H1 (cell line): ENCODE results near the gene MTPN. TPM values are rescaled to one million over a fixed set of nuclear protein-coding genes. Genes with fewer than 3 reads are reported as not detected.

Experiments used
- CTCF ChIA-PET: fragments of 300-600 bp; sonication (Branson Sonifier 250); formaldehyde crosslinking; loops from one replicate; lab custom pipeline; 2021; ENCODE audit not compliant: partially characterized antibody; lab: Charles Lee
- POLR2A ChIA-PET: fragments of 300-600 bp; sonication (Branson Sonifier 250); formaldehyde crosslinking; loops from one replicate; lab custom pipeline; 2021; ENCODE audit warnings: inconsistent platforms; ENCODE audit not compliant: partially characterized antibody; lab: Charles Lee
- DNase-seq, 2 experiments: peaks; one replicate each; pipeline versions ENCODE4 v3.0.0 to v3.0.0-alpha.2; 2010 to 2022; ENCODE audit warnings: low spot score in 2 of 2, low read depth in 1 of 2, mixed read lengths in 1 of 2
- FAIRE-seq: peaks from 2 replicates; lab custom pipeline; 2011; peaks lifted over from hg19 to GRCh38; lab: Jason Lieb, UNC
- H2AFZ ChIP-seq: 2 replicates; pipeline ENCODE4 v1.8.1; 2012; ENCODE audit warnings: low read length, inconsistent platforms
- H2AK5ac ChIP-seq: 2 replicates; pipeline ENCODE4 v1.6.1; 2013; ENCODE audit warnings: low read depth, low read length
- H2BK120ac ChIP-seq: replicated peaks from 2 replicates; pipeline ENCODE3; 2013; ENCODE audit warnings: low read depth, low read length, inconsistent platforms
- H2BK12ac ChIP-seq: 2 replicates; pipeline ENCODE4 v1.6.1; 2013; ENCODE audit warnings: low read depth, low read length
- H2BK15ac ChIP-seq: 2 replicates; pipeline ENCODE4 v1.6.1; 2013; ENCODE audit warnings: low read length
- H2BK20ac ChIP-seq: 2 replicates; pipeline ENCODE4 v1.6.1; 2013; ENCODE audit warnings: low read length
- H2BK5ac ChIP-seq: 2 replicates; pipeline ENCODE4 v1.6.1; 2013; ENCODE audit warnings: low read depth, low read length
- H3K14ac ChIP-seq: 2 replicates; pipeline ENCODE4 v1.6.1; 2013; ENCODE audit warnings: inconsistent platforms; ENCODE audit not compliant: insufficient read length
- H3K18ac ChIP-seq: 2 replicates; pipeline ENCODE4 v1.6.1; 2013; ENCODE audit warnings: low read length; ENCODE audit errors: extremely low read depth
- H3K23ac ChIP-seq: 2 replicates; pipeline ENCODE4 v1.6.1; 2013; ENCODE audit warnings: inconsistent platforms; ENCODE audit not compliant: insufficient read length
- H3K23me2 ChIP-seq: 2 replicates; pipeline ENCODE4 v1.6.1; 2013; ENCODE audit warnings: low read depth, low read length
- H3K27ac ChIP-seq: 2 replicates; pipeline ENCODE4 v1.6.1; 2011; ENCODE audit warnings: low read depth, low read length, inconsistent platforms
- H3K27me3 ChIP-seq, 4 experiments: replicated peaks in 1 of 4; 1 replicate in 1 of 4; 2 replicates in 3 of 4; pipeline versions ENCODE4 v1.6.1 to v1.8.1; 2011 to 2013; ENCODE audit warnings: low read length in 3 of 4, mild to moderate bottlenecking in 3 of 4, inconsistent platforms in 2 of 4, mixed read lengths in 2 of 4, moderate library complexity in 1 of 4; ENCODE audit not compliant: control insufficient read depth in 3 of 4, insufficient read depth in 3 of 4; ENCODE audit errors: extremely low read depth in 1 of 4
- H3K36me3 ChIP-seq, 4 experiments: 2 replicates each; pipeline versions ENCODE4 v1.6.1 to v1.8.1; 2011 to 2013; ENCODE audit warnings: mild to moderate bottlenecking in 4 of 4, low read length in 3 of 4, moderate library complexity in 2 of 4, control low read depth in 1 of 4, inconsistent platforms in 1 of 4; ENCODE audit not compliant: insufficient read depth in 4 of 4, control insufficient read depth in 2 of 4
- H3K4ac ChIP-seq: replicated peaks from 2 replicates; pipeline ENCODE3; 2013; ENCODE audit warnings: low read length, low read depth, mixed read lengths, inconsistent platforms; ENCODE audit not compliant: insufficient read length
- H3K4me1 ChIP-seq, 4 experiments: replicated peaks in 1 of 4; 1 replicate in 1 of 4; 2 replicates in 3 of 4; pipeline versions ENCODE4 v1.6.1 to v1.8.1; 2011 to 2013; ENCODE audit warnings: low read length in 3 of 4, inconsistent platforms in 2 of 4, mixed read lengths in 1 of 4; ENCODE audit not compliant: insufficient read depth in 4 of 4, control insufficient read depth in 3 of 4
- H3K4me2 ChIP-seq, 2 experiments: 2 replicates each; pipeline versions ENCODE4 v1.6.1 to v1.8.1; 2011 to 2013; ENCODE audit warnings: low read depth in 2 of 2, low read length in 2 of 2, control low read depth in 1 of 2, inconsistent platforms in 1 of 2, mild to moderate bottlenecking in 1 of 2; ENCODE audit not compliant: insufficient read depth in 1 of 2
- H3K4me3 ChIP-seq, 4 experiments: fragments of 200-600, 300-600 bp in 1 of 4; sonication (generic), shearing (Covaris generic), sonication (Bioruptor Twin) in 1 of 4; 2 replicates each; pipeline versions ENCODE4 v1.5.1 to v1.8.1; 2011 to 2016; ENCODE audit warnings: low read length in 4 of 4, low read depth in 3 of 4, control low read depth in 2 of 4, inconsistent platforms in 2 of 4, mild to moderate bottlenecking in 2 of 4, mixed read lengths in 1 of 4, moderate library complexity in 1 of 4; ENCODE audit not compliant: insufficient read depth in 2 of 4; ENCODE audit errors: extremely low read depth in 1 of 4
- H3K56ac ChIP-seq: replicated peaks from 2 replicates; pipeline ENCODE3; 2013; ENCODE audit warnings: low read depth, mild to moderate bottlenecking, mixed read lengths, low read length, inconsistent platforms; ENCODE audit not compliant: insufficient read length
- H3K79me1 ChIP-seq: 2 replicates; pipeline ENCODE4 v1.6.1; 2013; ENCODE audit warnings: low read depth, low read length, control low read depth
- H3K79me2 ChIP-seq, 2 experiments: 2 replicates each; pipeline versions ENCODE4 v1.6.1 to v1.8.1; 2012 to 2013; ENCODE audit warnings: low read length in 2 of 2, mild to moderate bottlenecking in 2 of 2, inconsistent platforms in 1 of 2; ENCODE audit not compliant: insufficient read depth in 2 of 2, control insufficient read depth in 1 of 2
- H3K9ac ChIP-seq, 4 experiments: replicated peaks in 1 of 4; 1 replicate in 1 of 4; 2 replicates in 3 of 4; pipeline versions ENCODE4 v1.6.1 to v1.8.1; 2011 to 2013; ENCODE audit warnings: low read depth in 3 of 4, low read length in 3 of 4, control low read depth in 2 of 4, mild to moderate bottlenecking in 2 of 4, moderate library complexity in 2 of 4, inconsistent platforms in 1 of 4; ENCODE audit errors: extremely low read depth in 1 of 4
- H3K9me3 ChIP-seq, 2 experiments: 2 replicates each; pipeline versions ENCODE4 v1.6.1 to v1.8.1; 2012 to 2013; ENCODE audit warnings: mild to moderate bottlenecking in 2 of 2, moderate library complexity in 2 of 2, control low read depth in 1 of 2, inconsistent platforms in 1 of 2, low read depth in 1 of 2, low read length in 1 of 2, mixed read lengths in 1 of 2; ENCODE audit not compliant: insufficient read depth in 2 of 2
- H4K20me1 ChIP-seq, 2 experiments: replicated peaks in 1 of 2; 2 replicates each; pipeline versions ENCODE3 to v1.8.1; 2011 to 2013; ENCODE audit warnings: inconsistent platforms in 2 of 2, low read length in 2 of 2, mild to moderate bottlenecking in 1 of 2; ENCODE audit not compliant: insufficient read depth in 2 of 2, control insufficient read depth in 1 of 2
- H4K5ac ChIP-seq: 2 replicates; pipeline ENCODE4 v1.6.1; 2013; ENCODE audit warnings: low read length, low read depth, mixed read lengths, inconsistent platforms; ENCODE audit not compliant: insufficient read length
- H4K8ac ChIP-seq: 2 replicates; pipeline ENCODE4 v1.8.0; 2013; ENCODE audit warnings: mild to moderate bottlenecking, moderate library complexity, low read length, inconsistent platforms; ENCODE audit not compliant: insufficient read depth; ENCODE audit errors: extremely low read depth
- H4K91ac ChIP-seq: replicated peaks from 2 replicates; pipeline ENCODE3; 2013; ENCODE audit warnings: low read length, mixed read lengths, inconsistent platforms; ENCODE audit not compliant: insufficient read length
- CREB1 ChIP-seq: IDR thresholded peaks from 2 replicates; pipeline ENCODE4 v1.6.1; 2012; ENCODE audit warnings: inconsistent platforms
- MAX ChIP-seq: IDR thresholded peaks from 2 replicates; pipeline ENCODE4 v1.6.1; 2012; ENCODE audit warnings: inconsistent platforms
- POU5F1 ChIP-seq: IDR thresholded peaks from 2 replicates; pipeline ENCODE4 v1.6.1; 2011; ENCODE audit warnings: low read depth, mild to moderate bottlenecking, low read length, moderate library complexity
- RBBP5 ChIP-seq: IDR thresholded peaks from 2 replicates; pipeline ENCODE4 v1.7.1; 2012; ENCODE audit warnings: low read depth, mild to moderate bottlenecking, inconsistent platforms, low read length, moderate library complexity, borderline replicate concordance
- RFX5 ChIP-seq: IDR thresholded peaks from 2 replicates; pipeline ENCODE4 v1.6.1; 2011; ENCODE audit warnings: low read depth, low read length, improper control_type of control experiment, borderline replicate concordance
- RXRA ChIP-seq: IDR thresholded peaks from 2 replicates; pipeline ENCODE4 v1.6.1; 2011; ENCODE audit warnings: low read depth, mild to moderate bottlenecking, low read length, moderate library complexity; ENCODE audit not compliant: insufficient read depth
- SUZ12 ChIP-seq: fragments of 200-600 bp; sonication (generic); IDR thresholded peaks from 2 replicates; pipeline ENCODE4 v1.6.1; 2012; ENCODE audit warnings: mild to moderate bottlenecking, inconsistent platforms, low read length, moderate library complexity, mixed read lengths
- TBP ChIP-seq: IDR thresholded peaks from 2 replicates; pipeline ENCODE4 v1.6.1; 2011; ENCODE audit warnings: low read depth, low read length, improper control_type of control experiment
- WGBS, 2 experiments: shearing (Covaris generic) in 1 of 2; methylation state at CpG; one replicate each; pipeline versions ENCODE4 v1.1.6 to v1.1.7; 2013 to 2015; ENCODE audit warnings: low lambda C conversion rate in 2 of 2, mixed read lengths in 2 of 2, inconsistent platforms in 1 of 2, low coverage in 1 of 2, missing lambda C conversion rate in 1 of 2; ENCODE audit not compliant: insufficient replicate concordance in 2 of 2, insufficient coverage in 1 of 2, insufficient read length in 1 of 2; ENCODE audit errors: extremely low coverage in 1 of 2, missing lambda C conversion rate in 1 of 2; 5-methylcytosine and 5-hydroxymethylcytosine counted together
- polyA plus RNA-seq, 7 experiments: library from polyadenylated mRNA; depleted of rRNA in 3 of 7; stranded (reverse) in 5 of 7; unstranded in 2 of 7; fragments of >200 nt in 5 of 7; fragments of 200-250 nt in 2 of 7; gene quantifications; 1 replicate in 5 of 7; 2 replicates in 1 of 7; 4 replicates in 1 of 7; pipeline versions ENCODE4 v1.2.1 to v1.2.3, GENCODE V29; 2011 to 2013; ENCODE audit warnings: missing spikeins in 2 of 7, mixed read lengths in 2 of 7
- total RNA-seq: library from RNA; stranded (reverse); fragmentation: NEBNext Ultra II Directional; extraction: Animal tissue kit (Norgen Biotek cat#: 25700); gene quantifications from 2 replicates; pipeline ENCODE4 v1.2.1, GENCODE V29; 2021

Gene MTPN
- total and polyA plus RNA-seq, 2 of the 8 experiments (the other 6 are each of a cell fraction or from before 2014, with no cell fraction given): 33.0 to 101 TPM

- no peak for TF ChIP-seq RBBP5
- TF ChIP-seq TBP: no peak
- TF ChIP-seq RFX5: no peak
- no peak for TF ChIP-seq POU5F1
- no peak for TF ChIP-seq MAX
- TF ChIP-seq CREB1: no peak
- no peak for TF ChIP-seq RXRA
- no peak for TF ChIP-seq SUZ12
- no peak for FAIRE-seq
- no peaks in the 10 kb centered on the region for H4K20me1 ChIP-seq
- H3K79me2 ChIP-seq: peaks cover 0 to 10% of the 10 kb centered on the region in 2 experiments; a peak in 3 of 4 replicates
- no peak overlapping the region for H2AK5ac ChIP-seq
- peaks cover 2% of the 10 kb centered on the region for H3K23me2 ChIP-seq
- H3K56ac ChIP-seq: no peak overlapping the region
- H4K5ac ChIP-seq: no peak overlapping the region
- no peak for DNase-seq
- H3K18ac ChIP-seq: no peak overlapping the region
- no peak overlapping the region for H2BK5ac ChIP-seq
- H3K14ac ChIP-seq: no peak overlapping the region
- H3K4me1 ChIP-seq: peaks cover 0 to 6% (median 2%) of the 10 kb centered on the region in 4 experiments; a peak in 3 of 7 replicates
- H3K4me2 ChIP-seq: no peak overlapping the region
- no peaks in the 10 kb centered on the region for H3K27me3 ChIP-seq
- no peak overlapping the region for H4K91ac ChIP-seq
- H2BK15ac ChIP-seq: no peak overlapping the region
- H3K4me3 ChIP-seq: no peak overlapping the region
- WGBS, 2 experiments: 81% methylated on average over 3 of the region's 3 CpGs; no CpG with 5 or more reads in 1 of the 2 experiments
- H3K9ac ChIP-seq: no peak overlapping the region
- ChIA-PET POLR2A (no interaction called here), CTCF (no interaction called here)
- no peak overlapping the region for H2AFZ ChIP-seq
- no peaks in the 10 kb centered on the region for H3K79me1 ChIP-seq
- no peak overlapping the region for H2BK120ac ChIP-seq
- peaks cover 0 to 4% of the 10 kb centered on the region in 2 experiments; a peak in 1 of 4 replicates for H3K9me3 ChIP-seq
- H3K4ac ChIP-seq: no peak overlapping the region
- H3K27ac ChIP-seq: no peak overlapping the region
- H3K36me3 ChIP-seq: no peaks in the 10 kb centered on the region
- H2BK20ac ChIP-seq: no peak overlapping the region
- no peak overlapping the region for H2BK12ac ChIP-seq
- H4K8ac ChIP-seq: no peak overlapping the region
- H3K23ac ChIP-seq: no peak overlapping the region
These were observed 3.6 kb upstream of the MTPN start for GRCh38 chr7:135980665-135981180.
